NCI-H526 (cell line): Measurements from ENCODE around the gene DOCK6.

Experiments
- DNase-seq, 2 experiments: peaks; one replicate each; lab custom pipeline; 2025; lab: John Stamatoyannopoulos, UW

Gene DOCK6

DNA sequence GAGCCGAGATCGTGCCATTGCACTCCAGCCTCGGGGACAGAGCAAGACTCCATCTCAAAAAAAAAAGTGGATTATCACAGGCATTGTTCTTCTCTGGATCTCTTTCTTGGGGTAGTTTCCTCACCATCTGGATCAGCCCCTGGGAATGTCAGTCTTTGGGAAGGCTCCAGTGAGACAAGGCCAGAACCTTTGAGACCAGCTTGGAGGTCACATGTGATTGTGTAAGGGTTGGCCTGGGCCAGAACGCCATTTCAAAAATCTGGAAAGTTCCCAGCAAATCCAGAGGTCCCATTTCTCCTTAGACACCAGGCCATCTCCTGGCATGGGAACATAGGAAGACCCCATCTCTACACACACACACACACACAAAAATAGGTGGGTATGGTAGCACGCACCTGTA lies 37.2 kb downstream of the DOCK6 start:
- DNase-seq, result no peak

DNA sequence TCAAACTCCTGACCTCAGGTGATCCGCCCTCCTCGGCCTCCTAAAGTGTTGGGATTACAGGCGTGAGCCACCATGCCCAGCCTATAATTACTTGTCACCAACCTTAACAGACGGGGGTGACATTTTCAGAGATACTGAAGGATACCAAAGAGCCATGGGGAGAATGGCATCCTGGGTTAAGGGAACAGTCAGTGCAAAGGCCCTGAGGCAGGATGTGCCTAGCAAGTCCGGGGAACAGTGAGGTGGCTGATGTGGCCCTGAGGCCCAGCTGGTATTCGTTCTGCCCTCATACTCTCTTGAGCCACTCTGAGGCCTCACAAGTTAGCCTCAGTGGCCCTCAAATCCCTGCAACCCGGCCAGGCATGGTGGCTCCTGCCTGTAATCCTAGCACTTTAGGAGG lies 37.9 kb downstream of the DOCK6 start:
- no peak for DNase-seq

DNA sequence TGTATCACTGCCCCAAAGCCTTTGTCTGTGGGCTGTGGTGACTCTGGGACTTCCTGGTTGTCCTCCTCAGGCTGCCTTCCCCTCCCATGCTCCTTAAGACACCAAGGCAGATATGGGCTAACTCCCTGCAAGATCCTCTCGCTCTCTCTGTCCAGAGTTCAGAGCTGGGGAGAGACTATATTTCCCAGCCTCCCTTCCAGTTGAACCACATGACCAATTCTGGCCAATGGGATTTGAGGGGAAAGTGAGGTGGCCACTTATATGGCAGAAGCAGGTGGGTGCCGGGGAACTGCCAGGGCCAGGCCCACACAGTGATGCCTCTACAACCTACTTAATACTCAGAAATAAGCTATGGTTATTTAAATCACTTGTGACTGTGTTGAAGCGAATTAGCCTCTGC lies 39.1 kb downstream of the DOCK6 start:
- no peak for DNase-seq

DNA sequence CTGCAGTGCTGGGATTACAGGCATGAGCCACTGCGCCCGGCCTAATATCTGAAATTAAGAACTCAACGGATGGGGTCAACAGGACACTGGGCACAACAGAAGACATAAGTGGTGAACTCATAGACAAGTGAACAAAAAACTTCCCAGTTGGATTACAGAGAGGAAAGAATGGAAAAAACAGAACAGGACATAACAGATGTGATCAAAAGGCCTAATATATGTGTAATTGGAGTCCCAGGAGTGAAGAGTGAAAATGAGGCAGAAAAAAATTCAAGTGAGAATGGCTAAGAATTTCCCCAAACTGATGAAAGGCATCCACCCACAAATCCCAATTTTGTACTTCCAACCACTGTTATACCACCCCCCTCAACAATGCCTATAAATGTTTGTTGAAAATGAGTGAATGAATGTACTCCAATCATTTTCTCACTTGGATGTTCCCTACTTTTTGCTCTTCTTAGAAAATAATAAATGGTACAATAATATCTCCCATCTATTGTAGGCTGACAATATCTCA lies 41.2 kb downstream of the DOCK6 start:
- DNase-seq, result no peak

DNA sequence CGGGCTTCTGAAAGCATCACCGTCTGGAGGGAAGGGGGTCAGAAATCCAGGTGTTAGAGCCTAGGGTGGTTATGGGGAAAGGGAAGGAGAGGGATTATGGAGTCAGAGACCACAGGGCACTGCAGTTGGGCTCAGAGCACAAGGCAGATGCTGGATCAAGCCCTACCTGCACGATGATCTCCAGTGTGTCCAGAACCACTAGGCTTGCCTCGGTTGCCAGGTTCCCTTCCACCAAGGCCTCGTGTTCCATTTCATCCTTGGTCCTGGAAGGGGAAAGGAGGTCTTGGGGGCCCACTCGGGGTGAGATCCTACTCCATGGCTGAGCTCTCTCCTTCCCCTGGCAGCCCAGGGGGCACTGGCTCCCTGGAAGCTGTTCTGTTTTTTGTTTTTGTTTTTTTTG lies 47.9 kb downstream of the DOCK6 start:
- DNase-seq, result no peak

DNA sequence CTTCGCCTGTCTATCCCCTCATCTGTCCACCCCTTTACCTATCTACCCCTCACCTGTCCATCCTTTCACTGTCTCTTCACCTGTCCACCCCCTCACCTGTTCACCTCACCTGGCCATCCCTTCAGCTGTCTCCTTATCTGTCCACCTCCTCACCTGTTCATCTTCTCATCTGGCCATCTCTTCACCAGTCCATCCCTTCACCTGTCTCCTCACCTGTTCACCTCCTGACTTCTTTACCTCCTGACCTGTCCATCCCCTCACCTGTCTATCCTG lies 51.7 kb downstream of the DOCK6 start:
- DNase-seq, result no peak

DNA sequence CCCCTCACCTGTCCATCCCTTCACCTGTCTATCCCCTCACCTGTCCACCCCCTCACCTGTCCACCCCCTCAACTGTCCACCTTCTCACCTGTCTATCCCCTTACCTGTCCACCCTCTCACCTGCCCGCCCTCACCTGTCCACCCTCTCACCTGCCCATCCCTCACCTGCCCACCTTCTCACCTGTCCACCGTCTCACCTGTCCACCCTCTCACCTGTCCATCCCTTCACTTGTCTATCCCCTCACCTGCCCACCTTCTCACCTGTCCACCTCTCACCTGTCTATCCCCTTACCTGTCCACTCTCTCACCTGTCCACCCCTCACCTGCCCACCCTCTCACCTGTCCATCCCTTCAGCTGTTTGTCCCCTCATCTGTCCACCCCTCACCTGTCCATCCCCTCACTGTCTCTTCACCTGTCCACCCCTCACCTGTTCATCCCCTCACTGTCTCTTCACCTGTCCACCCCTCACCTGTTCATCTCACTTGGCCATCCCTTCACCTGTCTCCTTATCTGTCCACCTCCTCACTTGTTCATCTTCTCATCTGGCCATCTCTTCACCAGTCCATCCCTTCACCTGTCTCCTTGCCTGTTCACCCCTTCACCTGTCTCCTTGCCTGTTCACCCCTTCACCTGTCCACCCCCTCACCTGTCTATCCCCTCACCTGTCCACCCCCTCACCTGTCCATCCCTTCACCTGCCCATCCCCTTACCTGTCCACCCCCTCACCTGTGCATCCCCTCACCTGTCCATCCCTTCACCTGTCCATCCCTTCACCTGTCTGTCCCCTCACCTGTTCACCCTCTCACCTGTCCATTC lies 52.3 kb downstream of the DOCK6 start:
- no peak for DNase-seq

DNA sequence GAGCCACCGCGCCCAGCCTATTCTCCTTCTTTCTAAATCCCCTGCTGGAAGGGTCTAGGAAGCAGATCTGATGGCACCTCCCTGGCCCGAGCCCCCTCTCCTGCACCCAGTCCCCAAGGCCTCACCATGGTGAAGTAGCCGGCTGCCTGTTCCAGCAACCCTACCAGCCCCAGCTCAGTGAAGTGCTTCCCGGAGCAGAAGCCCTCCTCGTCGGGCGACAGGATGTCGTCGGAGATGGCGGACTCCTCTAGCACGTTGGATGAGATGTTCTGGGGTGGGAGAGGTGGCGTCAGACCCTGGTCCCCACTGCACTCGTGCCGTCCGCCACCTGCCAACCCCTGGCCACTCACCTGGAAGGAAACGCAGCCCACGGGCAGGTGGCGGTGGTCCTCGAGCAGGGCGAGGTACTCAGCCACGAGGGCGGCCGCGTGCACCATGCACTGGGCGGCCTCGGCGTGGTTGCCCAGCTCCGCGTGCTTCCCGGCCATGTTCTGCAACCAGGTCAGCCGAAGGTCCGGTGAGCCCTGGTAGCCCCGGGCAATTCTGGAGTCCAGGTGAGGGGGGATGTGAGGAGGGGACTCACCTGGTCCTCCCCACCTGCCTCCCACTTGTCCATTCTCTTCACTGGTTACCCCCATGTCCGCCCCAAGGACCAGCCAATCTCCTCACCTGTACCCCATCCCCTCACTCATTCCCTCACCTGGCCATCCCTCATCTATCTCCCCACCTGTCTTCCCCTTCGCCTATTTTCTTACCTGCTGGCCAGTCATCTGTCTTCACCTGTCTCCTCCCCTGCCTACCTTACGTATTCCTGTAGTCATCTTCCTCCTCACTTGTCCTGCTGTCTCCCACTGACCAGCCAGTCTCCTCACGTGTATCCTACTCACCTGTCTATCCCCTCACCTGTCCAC lies 53.5 kb downstream of the DOCK6 start:
- no peak for DNase-seq

DNA sequence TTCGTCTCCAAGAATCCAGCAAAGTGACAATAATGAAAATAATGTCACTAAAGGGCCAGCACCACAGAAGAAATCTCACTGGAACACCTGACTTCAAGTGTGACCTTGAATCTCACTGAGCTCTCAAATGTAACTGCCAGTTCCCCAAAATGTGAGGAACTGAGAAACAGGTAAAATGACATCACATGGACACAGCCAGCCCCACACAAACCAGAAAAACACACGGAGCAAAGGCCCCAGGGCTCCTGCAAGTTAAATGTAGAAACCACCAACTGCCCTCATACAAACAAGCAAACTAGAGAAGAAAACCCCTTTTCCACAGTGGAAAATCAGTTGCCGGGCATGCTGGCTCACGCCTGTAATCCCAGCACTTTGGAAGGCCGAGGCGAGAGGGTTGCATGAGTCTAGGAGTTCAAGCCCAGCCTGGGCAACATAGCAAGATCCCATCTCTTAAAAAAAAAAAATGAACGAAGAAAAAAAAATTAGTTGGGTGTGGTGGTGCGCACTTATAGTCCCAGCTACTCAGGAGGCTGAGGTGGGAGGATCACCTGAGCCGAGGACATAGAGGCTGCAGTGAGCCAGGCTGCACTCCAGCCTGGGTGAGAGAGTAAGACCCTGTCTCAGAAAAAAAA lies 56.3 kb downstream of the DOCK6 start:
- DNase-seq, result no peak

DNA sequence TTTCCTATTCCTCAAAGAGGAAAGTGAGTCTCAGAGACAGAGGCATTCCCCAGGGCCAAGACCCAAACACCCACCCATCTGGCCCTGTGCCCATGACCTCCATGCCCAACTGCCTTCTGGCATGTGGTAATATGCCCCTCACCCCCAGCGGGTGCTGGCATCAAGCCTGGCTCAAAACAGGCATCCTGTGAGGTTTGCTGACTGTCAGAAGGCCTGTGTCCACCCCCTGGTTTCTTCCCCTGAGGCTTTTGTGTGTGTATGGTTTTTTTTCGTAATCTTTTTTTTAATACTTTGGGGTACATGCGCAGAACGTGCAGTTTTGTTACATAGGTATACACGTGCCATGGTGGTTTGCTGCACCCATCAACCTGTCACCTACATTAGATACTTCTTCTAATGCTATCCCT lies 57.4 kb downstream of the DOCK6 start:
- DNase-seq, result no peak

DNA sequence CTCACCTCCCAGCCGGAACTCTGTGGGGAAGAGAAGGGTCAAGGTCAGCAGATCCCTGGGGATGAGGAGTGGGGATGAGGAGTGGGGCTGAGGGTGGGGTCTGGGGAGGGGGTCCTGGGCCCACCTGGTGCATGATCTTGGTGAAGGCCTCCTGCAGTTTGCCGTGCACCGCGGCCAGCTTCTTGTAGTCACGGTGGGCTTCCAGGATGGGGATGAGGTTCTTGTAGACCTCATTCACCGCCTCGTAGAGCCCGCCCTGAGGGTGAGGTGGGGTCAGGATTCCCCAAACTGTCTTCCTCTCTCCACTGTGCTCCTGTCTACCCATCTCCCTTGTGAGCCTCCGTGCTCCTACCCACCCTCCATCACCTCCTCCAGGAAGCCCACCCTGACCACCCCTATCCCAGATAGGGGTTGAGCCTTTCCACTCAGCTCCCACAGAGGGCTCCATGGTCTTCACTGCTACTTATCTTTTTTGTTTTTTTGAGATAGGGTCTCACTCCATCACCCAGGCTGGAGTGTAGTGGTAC lies 58.2 kb downstream of the DOCK6 start:
- no peak for DNase-seq

DNA sequence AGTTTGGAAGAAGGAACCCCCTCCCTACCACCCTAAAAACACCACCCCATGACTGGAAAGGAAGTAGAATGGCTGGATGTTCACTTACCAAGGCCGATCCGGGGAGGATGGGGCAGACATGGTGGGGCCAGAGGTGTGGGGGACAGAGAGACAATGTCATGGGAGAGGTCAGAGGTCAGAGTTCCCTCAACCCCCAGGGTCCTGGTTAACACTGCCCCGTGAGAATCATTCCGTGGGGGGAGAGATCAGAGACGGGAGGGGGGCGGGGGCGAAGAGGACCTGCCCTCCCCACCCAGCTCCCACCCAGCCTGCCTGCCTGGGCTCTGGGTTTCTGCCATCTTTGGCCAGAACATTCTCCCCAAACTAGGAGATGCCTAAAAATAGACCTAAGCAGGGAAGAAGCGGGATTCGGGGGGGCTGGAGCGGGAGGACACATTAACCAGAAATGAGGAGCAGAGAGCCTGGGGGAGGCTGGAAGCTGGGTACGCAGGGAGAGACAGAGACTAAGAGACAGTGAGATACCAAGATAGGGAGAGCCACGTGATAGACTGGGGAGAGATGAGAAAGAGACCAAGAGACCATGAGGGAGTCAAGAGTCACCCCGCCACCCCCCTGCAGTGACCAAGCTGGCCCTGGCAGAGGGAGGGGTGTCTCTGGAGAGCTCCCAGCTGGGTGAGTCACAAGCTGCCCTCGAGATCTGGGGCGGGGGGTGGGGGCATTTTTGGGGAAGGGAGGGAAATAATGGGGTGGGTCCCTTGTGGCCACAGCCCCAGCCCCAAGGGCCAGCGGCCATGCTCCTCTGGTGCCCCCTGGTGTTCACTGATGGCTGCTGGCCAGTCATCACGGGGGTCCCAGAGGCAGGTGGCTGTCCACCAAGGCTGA lies 58.9 kb downstream of the DOCK6 start:
- peak in 1 of 2 experiments; percentile 34 for DNase-seq

DNA sequence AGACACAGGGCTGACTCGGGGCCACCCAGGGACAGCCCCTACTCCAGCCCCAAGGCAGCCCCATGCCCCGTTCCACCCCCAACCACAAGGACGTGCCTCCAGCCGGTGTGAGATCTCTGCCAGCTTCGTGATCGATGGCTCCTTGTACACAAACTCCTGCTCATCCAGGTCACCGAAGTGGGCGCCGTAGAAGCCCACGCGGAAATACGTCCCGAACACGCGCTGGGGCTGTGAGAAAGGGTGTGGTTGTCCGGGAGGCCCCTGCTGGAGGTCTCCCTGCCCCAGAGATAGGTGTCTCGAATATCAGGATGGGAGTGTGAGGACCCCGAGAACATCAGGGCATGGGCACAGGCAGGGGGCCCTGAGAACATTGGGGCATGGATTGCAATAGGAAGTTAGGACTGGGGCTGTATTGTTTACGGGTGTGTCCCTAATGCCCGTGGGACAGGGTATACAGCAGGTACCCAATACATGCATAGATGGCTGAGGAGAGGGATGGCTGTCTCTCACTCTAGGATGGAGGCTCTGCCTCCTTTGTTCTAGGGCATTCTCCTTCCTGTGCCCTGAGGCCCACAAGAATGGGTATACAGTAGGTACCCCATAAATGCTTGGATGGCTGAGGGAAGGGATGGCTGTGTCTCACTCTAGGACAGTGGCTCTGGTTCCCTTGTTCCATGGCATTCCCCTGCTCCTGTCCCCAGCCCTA lies 59.7 kb downstream of the DOCK6 start:
- no peak for DNase-seq

DNA sequence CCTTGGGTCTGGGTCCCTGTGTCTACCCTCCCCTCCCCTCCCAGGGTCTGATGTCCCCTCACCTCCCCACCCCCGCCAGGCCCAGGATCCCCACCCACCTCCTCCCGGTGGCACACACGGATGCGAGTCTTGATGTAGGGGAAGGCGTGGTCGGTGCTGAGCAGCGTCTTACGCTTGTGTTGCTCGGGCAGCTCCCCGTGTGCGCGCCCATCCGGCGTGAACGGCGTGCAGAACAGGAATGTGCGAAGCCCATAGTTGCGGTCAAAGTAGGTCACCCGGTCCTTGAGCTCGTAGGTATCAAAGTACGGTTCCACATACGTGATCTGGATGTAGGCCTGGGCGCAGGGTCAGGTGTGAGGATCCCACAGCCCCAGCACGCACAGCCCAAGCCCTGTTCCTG lies 60.5 kb downstream of the DOCK6 start:
- DNase-seq, result no peak

DNA sequence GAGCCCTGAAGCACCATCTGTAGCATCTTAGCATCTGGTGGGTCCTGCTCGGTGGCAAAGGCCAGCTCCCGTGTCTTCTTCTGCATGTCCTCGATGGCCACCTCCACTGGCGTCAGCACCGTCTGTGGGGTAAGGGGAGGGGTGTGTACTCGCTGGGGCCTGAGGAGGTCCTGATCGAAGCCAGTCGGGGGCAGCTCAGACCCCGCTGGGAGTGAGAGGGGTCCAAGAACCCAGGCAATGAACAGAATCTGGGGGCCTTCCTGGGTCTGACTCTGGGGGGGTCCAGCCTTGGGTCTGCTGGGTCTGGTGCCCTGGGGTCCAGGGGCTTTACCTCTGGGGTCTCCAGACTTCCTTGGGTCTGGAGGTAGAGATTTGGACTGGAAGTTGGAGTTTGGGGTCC lies 61.4 kb downstream of the DOCK6 start:
- no peak for DNase-seq

DNA sequence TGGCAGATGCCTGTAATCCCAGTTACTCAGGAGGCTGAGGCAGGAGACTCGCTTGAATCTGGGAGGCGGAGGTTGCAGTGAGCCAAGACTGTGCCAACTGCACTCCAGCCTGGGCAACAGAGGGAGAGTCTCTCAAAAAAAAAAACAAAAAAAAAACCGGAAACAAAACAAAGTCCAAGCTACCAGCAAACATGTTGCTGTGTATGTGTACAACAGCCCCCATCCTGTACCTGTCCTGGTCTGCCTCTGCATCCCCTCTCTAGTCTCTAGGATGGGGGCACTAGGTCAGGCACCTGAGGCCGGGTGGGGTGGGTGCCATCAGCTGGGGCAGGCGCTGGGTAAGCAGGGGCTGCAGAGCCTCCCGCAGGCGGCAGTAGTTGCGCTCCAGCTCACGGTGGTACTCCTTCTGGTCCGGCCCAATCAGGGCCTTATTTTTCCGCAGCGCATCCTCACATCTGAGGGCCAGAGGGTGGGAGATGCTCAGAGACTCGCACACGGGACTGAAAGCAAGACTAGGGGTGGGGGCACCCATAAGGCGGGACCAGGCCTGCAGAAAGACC lies 62.2 kb downstream of the DOCK6 start:
- no peak for DNase-seq

DNA sequence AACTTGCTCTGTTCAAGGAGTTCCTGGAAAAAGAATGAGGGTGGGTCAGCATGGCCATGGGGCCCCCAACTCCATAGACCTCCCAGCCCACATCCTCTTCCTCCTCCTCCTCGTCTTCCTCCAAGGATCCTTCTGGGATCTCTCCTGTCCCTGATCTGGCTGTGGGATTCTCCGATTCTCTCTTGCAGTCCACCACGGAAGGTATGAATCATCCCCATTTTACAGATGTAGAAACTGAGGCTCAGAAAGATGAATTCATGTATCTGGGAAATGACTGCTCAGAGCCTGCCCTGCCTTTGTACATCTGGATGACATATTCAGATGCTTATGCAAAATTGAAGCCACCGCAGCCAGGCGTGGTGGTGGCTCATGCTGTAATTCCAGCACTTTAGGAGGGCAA lies 62.8 kb downstream of the DOCK6 start:
- no peak for DNase-seq

DNA sequence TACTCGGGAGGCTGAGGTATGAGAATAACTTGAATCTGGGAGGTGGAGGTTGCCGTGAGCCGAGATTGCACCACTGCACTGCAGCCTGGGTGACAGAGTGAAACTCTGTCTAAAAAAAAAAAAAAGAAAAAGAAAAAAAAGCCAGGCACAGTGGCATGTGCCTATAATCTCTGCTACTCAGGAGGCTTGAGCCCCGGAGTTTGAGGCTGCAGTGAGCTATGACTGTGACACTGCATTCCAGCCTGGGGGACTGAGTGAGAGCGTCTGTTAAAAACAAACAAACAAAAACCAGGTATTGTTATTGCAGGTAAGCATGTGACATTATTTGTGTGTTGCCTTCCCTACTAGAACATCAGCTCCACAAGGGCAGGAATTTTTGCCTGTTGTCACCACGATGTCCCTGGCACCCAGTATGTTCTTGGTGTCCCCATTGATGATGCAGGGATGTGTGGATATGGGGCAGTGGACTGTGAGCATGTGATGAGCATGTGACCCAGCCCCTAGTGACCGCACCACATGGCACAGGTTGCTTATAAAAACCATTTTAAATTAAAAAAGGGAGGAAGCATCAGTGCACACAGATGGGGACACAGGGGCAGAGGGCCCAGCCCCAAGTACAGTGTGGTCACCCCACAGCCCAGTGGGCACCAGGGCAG lies 63.4 kb downstream of the DOCK6 start:
- no peak for DNase-seq

DNA sequence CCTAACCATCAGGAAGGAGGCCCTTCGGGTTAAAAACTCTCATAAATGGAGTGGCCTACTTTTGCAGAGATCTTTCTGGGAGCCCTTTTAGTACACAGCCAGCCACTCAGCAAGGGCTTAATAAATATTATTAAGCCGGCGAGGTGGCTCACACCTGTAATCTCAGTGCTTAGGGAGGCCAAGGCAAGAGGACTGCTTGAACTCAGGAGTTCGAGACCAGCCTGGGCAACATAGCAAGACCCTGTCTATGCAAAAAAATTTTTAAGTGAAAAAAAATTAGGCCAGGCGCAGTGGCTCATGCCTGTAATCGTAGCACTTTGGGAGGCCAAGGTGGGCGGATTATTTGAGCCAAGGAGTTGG lies 64.2 kb downstream of the DOCK6 start:
- no peak for DNase-seq
